ENCODE measurements around the gene DEFB121.

- TF ChIP-seq CTCF (IDR thresholded peaks at IDR 0.05; ENCODE audit: low read depth, low read length) (no peak), EZH2phosphoT487 (IDR thresholded peaks at IDR 0.05; ENCODE audit: low read depth) (no peak)
Measured at GRCh38 chr20:31425797-31426196, 19.8 kb upstream of the DEFB121 start.
